OCI-LY7 (cell line): ENCODE results near the gene TASOR2.

Experiments used
- CTCF ChIP-seq: fragments of 200-600 bp; sonication (generic); conservative IDR thresholded peaks from 2 replicates; pipeline ENCODE4 v1.5.1; 2014; ENCODE audit warnings: mild to moderate bottlenecking, antibody characterized with exemption, low read length, moderate library complexity, mixed read lengths
- EZH2phosphoT487 ChIP-seq: fragments of 200-600 bp; sonication (generic); IDR thresholded peaks from 2 replicates; pipeline ENCODE4 v1.6.1; 2018; ENCODE audit warnings: low read depth, borderline replicate concordance, mild to moderate bottlenecking, mixed run types, antibody characterized with exemption, low read length, moderate library complexity, mixed read lengths

- TF ChIP-seq CTCF (no peak), EZH2phosphoT487 (no peak)
Observed at GRCh38 chr10:5647507-5648240, 37.0 kb upstream of the TASOR2 start.
